ENCODE data around the gene CLCN2.

Gene CLCN2

DNA sequence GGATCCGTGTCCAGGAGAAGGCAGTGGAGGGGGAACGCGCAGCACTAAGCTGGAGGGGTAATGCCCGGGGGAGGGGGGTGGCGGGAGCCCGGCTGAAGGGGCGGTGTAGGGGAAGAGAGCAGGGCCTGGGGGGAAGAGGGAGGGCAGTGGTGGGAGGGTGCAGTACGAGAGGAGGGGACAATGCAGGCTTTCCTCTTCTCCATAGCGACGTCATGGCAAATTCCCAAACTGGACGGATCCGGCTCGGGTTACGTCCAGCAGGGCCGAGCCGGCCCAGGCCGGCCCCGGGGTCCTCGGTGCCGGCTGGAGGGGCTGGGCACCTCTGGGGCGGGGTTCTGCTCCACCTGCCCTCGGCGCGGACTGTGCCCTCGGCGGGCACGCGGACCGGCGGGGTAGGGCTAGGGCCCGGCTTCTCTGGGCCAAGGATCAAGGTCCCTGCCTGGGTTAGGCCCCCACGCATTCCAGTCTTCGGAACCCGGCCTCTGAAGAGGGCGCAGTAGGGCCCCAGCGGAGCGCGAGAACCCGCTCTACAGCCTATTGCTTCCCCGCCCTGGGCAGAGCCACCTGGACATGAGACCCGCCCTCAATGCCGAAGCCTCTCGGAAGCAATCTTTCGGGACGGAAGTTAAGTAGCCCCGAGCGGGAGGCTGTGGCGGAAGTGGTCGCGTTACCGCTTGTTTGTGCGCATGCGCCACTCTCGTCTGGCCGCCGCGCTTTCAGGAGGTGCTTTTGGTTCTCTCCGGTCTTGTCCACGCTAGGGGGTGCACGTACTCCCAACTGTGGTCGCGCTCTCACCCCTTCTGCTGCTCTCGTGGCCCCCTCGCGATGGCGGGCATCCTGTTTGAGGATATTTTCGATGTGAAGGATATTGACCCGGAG lies 1.5 kb upstream of the CLCN2 start:
- peak; percentile 76 for ATAC-seq
- TF ChIP-seq, protein P1, sequence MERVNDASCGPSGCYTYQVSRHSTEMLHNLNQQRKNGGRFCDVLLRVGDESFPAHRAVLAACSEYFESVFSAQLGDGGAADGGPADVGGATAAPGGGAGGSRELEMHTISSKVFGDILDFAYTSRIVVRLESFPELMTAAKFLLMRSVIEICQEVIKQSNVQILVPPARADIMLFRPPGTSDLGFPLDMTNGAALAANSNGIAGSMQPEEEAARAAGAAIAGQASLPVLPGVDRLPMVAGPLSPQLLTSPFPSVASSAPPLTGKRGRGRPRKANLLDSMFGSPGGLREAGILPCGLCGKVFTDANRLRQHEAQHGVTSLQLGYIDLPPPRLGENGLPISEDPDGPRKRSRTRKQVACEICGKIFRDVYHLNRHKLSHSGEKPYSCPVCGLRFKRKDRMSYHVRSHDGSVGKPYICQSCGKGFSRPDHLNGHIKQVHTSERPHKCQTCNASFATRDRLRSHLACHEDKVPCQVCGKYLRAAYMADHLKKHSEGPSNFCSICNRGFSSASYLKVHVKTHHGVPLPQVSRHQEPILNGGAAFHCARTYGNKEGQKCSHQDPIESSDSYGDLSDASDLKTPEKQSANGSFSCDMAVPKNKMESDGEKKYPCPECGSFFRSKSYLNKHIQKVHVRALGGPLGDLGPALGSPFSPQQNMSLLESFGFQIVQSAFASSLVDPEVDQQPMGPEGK (CRISPR knock-in tag; IDR thresholded peaks at IDR 0.05; ENCODE audit: borderline replicate concordance), result peak; percentile 41; the same call in 1 of the 2 replicates
- TF ChIP-seq SNAI2 (CRISPR knock-in tag; IDR thresholded peaks at IDR 0.05) (0 out of 2 replicates have a peak, but pooled peaks have one; percentile 52), ZFP3 (CRISPR knock-in tag; IDR thresholded peaks at IDR 0.05) (no peak)

DNA sequence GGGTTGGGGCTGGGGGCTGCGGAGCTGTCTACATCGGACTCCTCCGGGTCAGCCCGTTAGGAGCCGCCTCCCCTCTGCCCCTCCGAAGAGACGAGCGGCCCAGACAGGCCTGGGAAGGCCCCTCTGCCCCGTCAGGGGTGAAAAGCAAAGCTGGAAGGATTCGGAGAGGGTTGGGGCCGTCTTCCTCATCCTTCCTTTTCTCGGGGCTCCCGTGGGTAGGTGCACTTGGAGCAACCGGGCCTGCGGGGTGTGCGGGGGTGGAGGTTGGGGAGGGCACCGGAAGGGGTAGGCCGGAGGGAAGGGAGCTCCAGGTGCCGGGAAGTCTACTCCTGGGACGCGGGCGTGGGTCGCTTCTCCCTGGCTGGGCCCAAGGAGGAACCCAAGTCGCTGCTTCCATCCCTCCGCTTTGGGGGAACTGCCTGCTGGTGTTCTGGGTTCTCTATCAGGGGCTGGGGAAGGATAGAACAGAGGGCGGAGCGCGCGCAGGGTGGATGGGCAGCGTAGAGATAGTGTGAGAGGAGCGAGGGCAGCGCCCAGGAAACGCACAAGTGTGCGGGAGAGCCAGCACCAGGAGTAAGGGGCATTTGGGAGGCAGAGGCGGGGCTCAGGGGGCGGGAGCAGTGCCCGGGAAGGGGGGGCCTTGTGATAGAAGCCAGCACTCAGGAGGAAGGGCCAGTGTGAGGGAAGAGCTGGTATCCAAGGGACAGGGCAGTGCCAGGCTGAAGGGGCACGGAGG lies 695 bp upstream of the CLCN2 start:
- peak; percentile 61 for ATAC-seq
- TF ChIP-seq SNAI2 (CRISPR knock-in tag; IDR thresholded peaks at IDR 0.05) (no peak), TOX (CRISPR knock-in tag; IDR thresholded peaks at IDR 0.05; ENCODE audit: borderline replicate concordance) (no peak)

DNA sequence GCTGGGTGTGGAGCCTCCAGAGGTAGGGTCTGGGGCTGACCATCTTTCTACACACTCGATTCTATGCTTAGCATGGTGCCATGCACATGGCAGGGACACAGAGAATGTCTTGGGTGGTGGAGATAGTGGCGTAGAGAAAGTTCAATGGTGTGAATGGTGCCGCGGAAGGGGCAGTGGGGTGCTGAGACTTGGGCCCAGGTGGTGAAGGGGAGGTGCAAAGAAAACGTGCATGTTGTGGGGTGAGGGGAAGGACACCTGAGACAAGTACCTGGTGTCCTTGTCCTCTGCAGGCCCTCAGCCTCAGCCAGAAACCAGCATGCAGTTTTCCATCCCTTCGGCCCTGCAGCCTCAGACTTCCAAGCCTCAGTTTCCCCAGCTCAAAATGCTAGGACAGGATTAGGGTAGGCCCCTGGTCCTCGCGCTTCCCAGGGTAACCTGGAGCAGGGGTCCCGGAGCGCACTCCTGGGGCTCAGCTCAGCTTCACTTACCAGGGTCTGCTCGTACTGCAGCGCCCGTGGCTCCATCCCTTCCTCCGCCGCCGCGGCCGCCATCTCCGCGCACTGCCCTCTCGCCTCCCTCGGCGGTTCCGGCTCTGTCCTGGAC lies 375 bp downstream of the CLCN2 start:
- peak; percentile 0 for ATAC-seq
- TF ChIP-seq, protein P2, sequence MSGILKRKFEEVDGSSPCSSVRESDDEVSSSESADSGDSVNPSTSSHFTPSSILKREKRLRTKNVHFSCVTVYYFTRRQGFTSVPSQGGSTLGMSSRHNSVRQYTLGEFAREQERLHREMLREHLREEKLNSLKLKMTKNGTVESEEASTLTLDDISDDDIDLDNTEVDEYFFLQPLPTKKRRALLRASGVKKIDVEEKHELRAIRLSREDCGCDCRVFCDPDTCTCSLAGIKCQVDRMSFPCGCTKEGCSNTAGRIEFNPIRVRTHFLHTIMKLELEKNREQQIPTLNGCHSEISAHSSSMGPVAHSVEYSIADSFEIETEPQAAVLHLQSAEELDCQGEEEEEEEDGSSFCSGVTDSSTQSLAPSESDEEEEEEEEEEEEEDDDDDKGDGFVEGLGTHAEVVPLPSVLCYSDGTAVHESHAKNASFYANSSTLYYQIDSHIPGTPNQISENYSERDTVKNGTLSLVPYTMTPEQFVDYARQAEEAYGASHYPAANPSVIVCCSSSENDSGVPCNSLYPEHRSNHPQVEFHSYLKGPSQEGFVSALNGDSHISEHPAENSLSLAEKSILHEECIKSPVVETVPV (CRISPR knock-in tag; IDR thresholded peaks at IDR 0.05), result no peak
- no peak for TF ChIP-seq ZNF565 (CRISPR knock-in tag; conservative IDR thresholded peaks at IDR 0.05; ENCODE audit: low read depth)
- TF ChIP-seq SNAI2 (CRISPR knock-in tag; IDR thresholded peaks at IDR 0.05), result no peak
- TF ChIP-seq ZC3H10 (CRISPR knock-in tag; IDR thresholded peaks at IDR 0.05), result no peak
- TF ChIP-seq ISL1 (CRISPR knock-in tag; IDR thresholded peaks at IDR 0.05), result no peak
- TF ChIP-seq, protein P1 (CRISPR knock-in tag; IDR thresholded peaks at IDR 0.05; ENCODE audit: borderline replicate concordance), result no peak
- no peak for TF ChIP-seq ZFP3 (CRISPR knock-in tag; IDR thresholded peaks at IDR 0.05)
- TF ChIP-seq RARB (CRISPR knock-in tag; IDR thresholded peaks at IDR 0.05), result no peak
- no peak for TF ChIP-seq PPARA (CRISPR knock-in tag; IDR thresholded peaks at IDR 0.05; ENCODE audit: borderline replicate concordance)
- no peak for TF ChIP-seq TOX (CRISPR knock-in tag; IDR thresholded peaks at IDR 0.05; ENCODE audit: borderline replicate concordance)
- TF ChIP-seq BACH2 (CRISPR knock-in tag; IDR thresholded peaks at IDR 0.05; ENCODE audit: borderline replicate concordance), result no peak
- TF ChIP-seq ESRRG (CRISPR knock-in tag; IDR thresholded peaks at IDR 0.05), result no peak
- TF ChIP-seq, protein P3, sequence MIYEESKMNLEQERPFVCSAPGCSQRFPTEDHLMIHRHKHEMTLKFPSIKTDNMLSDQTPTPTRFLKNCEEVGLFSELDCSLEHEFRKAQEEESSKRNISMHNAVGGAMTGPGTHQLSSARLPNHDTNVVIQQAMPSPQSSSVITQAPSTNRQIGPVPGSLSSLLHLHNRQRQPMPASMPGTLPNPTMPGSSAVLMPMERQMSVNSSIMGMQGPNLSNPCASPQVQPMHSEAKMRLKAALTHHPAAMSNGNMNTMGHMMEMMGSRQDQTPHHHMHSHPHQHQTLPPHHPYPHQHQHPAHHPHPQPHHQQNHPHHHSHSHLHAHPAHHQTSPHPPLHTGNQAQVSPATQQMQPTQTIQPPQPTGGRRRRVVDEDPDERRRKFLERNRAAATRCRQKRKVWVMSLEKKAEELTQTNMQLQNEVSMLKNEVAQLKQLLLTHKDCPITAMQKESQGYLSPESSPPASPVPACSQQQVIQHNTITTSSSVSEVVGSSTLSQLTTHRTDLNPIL (CRISPR knock-in tag; IDR thresholded peaks at IDR 0.05; ENCODE audit: low read depth), result no peak
- TF ChIP-seq ZFP30 (CRISPR knock-in tag; IDR thresholded peaks at IDR 0.05), result no peak
- TF ChIP-seq, protein P4, sequence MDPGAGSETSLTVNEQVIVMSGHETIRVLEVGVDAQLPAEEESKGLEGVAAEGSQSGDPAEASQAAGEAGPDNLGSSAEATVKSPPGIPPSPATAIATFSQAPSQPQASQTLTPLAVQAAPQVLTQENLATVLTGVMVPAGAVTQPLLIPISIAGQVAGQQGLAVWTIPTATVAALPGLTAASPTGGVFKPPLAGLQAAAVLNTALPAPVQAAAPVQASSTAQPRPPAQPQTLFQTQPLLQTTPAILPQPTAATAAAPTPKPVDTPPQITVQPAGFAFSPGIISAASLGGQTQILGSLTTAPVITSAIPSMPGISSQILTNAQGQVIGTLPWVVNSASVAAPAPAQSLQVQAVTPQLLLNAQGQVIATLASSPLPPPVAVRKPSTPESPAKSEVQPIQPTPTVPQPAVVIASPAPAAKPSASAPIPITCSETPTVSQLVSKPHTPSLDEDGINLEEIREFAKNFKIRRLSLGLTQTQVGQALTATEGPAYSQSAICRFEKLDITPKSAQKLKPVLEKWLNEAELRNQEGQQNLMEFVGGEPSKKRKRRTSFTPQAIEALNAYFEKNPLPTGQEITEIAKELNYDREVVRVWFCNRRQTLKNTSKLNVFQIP (CRISPR knock-in tag; IDR thresholded peaks at IDR 0.05; ENCODE audit: borderline replicate concordance, low read depth), result no peak
